Activated T-cell treated with anti-CD3 and anti-CD28 coated beads, Interleukin-2, amount 50 U/mL, for 48 hours (primary cell): ENCODE measurements around the gene COMMD1.
"Not testable (repeated sequence)": the region's sequence is repeated elsewhere in the genome, so short reads cannot be mapped to it uniquely, and the experiment has no call there.

ENCODE experiments used
- DNase-seq, 2 experiments: peaks; one replicate each; pipeline ENCODE4 v3.0.0-alpha.2; 2020

The COMMD1 gene

DNA sequence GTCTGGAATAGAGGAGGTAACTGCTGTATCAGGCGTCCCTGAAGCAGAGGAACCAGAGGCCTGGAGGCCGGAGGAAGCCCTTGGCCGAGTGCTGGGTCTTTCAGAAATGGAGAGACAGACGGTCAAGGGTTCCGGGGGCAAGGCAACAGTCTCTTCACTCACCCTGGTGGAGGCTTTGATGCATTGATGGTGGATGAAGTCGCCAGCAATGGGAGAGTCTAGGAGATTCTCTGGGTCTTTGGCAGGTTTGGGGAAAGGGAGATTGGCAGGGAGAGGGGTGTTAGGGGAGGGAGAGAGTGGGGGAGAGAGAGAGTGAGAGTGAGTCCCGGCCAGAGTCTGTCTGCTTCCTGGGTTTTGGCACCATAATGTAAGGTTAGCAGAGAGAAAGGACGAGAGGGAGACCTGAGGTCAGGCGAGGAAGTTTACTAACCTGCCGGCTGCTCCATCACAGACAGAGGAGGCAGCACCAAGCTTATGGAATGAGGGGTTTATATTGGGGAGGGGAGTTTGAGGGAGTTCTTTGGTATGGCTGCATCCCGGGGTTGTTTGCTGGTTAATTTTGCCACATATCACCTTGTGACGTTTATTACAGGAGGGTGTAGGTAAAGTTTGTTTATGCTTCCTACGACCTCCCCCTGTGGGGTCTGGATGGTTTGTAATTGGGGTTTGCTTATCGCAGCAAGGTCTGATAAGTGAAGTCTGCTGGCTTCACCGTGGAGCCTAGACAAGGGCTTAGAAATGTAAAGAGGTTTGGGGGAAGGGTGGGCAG lies 19.6 kb downstream of the COMMD1 start:
- no peak for DNase-seq

DNA sequence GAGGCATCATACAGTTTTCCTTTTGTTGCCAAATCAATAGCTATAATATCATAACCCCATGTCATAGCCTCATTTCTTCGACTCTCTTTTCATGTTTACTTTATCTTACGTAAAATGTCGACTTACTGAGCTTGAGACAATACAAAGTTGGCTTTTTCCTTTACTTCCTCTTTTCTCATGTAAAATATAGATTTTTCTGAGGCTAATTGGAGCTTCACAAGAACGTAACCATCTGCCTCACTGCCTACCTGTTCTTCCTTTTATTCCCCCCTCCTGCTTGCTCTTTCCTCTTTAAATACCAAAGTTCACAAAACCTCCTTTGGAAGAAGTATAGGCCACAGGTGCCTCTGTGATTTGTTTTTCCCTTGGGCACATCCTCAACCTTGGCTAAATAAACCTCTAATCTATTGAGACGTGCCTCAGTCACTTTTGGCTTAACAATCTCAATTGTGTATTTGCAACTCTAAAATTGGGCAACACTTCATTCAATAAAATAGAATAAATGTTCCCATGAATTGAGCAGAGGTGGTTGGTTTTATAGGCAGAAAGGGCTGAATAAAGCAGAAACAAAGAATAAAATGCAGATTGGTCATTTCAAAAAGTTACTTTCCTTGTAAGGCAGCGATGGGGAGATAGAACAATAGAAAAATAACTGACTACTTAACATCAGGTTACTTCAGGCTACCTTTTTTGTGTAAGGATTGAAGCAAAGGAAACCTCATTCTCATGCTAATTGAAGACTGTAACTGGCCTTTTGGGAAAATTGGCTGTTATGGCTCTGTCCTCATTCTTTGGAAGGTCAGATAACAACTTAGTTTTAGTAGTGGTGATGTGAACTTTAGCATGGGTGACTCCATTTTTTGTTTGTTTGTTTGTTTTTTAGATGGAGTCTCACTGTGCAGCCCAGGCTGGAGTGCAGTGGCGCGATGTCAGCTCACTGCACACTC lies 21.3 kb downstream of the COMMD1 start:
- DNase-seq: no peak

DNA sequence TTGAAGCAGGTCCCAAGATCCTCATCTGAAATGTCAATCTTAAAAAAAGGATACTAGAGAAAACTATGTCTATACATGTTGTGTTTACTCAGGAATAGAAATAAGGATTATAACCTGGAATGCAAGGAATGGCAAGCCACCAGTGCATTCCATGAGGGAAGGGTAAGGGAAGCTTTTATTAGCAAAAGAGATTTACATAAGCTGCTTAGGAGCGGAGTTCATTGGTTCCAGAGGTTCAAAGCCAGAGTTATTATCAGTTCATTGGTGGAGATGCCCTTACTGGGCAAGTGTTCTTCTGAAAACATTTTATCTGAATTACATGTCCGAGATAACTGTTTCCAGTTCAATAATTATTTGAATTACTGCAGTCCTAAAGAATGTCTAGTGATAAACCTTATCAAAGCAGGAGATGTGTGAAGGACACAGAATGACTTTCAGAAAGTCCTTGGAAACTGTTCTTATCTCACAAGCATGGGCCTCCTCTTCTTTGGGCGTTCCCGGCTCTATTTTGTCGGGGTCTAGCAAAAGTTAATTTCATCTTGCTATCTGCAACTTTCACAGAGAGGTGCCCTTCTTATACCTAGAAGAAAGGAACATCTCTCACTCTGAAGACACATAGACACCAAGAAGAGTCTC lies 23.5 kb downstream of the COMMD1 start:
- no peak for DNase-seq

DNA sequence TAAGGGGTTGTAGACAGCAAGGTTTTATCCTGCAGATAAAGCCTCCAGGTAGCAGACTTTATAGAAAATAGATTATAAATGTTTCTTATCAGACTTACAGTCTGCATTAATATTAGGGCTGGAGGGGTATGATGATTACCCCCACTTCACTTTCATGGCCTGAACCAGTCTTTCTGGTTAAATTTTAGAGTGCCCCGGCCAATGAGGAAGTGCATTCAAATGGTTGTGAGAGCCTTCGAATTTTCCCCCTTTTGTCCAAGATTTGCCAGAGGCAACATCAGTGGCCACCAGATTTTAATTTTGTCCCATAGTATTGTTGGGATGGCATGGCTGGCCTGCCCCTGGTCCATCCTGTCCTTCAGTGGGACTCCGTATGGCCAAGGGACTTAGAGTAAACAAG lies 31.6 kb downstream of the COMMD1 start:
- DNase-seq: no peak

DNA sequence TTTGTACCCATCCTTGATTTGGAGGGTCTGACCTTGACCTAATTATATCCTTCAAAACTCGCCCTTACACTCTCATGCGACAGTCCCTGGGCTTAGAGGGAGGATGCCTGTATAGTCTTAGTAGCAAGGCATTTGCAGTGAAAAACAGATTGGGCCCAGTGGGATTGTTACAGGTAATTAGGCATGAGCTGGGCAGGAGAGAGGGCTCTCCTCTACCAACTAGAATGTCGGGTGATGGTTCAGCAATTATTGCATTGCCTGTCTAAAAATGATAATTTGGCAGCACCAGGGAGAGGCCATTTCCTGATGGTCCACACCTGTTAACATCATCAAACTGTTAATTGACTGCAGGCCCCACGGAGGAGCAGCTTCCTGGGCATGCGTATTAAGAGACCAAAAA lies 32.4 kb downstream of the COMMD1 start:
- no peak for DNase-seq

DNA sequence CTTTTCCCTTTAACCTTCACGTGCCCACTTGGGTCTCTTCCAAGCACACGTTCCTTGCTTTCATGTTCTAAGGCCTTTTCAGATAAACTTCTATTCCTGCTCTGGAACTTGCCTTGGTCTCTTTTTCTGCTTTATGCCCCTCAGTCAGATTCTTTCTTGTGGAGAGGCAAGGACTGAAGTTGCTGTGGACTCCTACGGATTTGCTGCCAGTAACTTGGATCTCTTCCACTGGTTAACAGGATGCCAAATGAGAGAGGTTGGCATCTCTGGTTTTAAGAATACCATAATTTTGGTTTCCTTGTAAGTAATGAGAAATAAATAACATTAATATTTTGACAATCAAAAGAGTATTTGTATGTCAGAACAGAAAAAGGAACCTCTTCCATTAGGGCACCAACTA lies 33.0 kb downstream of the COMMD1 start:
- DNase-seq: no peak

DNA sequence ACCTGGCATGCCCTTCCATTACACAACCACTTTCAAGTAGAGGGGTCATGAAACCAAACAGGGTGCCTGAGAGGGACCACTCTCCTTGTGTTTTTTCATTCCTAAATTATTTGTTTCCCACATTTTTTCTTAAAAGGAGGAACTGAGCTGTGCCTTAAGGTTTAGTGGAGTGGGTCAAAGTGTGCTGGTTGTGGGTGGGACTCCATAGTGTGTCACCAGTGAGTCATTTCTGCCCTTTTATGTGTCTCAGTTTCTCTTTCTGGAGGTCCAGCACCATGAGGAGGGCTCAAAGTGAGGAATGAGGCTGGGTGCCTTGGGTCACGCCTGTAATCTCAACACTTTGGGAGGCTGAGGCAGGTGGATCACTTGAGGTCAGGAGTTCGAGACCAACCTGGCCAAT lies 37.8 kb downstream of the COMMD1 start:
- peak; percentile 20 for DNase-seq

DNA sequence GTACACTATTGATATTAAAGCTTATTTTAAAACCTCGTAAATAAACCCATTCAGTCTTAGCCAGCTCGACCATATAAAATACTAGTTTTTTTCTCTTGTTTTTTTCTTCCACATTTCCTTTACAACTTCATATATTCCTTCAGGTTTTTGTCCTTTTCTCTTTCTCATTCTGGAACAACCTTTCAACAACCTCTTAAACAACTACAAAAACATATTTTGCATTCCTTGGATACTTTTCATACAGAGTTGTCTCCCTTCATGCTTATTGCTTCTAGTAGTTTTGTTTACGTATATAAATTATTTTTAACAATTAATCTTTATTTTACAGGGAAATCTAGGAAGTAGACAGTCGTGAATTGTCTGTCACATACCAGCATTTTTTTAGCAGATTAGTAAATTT lies 41.2 kb downstream of the COMMD1 start:
- DNase-seq: no peak

DNA sequence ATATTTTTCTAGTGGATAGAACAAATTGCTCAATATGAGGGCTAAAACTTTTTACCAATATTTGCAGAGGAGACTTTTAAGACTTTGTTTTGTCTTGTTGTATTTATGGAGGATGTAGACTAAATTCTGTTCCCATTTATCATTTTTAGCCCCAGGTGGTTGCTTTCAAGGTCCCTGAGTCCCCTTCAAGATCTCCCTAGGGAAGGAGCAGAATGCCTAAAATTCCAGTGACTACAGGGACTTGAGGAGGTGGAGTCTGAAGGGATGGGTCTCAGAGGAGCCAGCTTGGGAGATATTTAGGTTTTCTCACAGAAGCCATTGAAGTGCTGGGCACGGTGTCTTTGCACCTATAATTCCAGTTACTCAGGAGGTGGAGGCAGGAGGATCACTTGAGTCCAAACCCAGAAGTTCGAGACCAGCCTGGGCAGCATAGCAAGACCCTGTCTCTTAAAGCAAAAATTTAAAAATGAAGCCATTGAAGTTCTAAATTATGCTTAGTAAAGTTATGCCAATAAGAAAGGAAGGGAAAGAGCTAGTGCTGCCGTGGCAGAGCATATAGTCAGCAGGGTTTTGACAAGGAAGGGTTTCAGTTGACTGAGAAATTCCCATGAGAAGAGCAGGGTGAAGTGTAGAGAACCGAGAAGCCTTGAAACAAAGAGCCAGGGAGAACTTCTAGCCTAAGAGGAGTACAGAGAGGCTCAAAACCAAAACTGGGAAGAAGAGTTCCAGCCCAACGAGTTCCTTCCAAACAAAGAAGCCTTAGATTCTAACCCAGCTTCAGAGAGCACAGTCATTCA lies 43.4 kb downstream of the COMMD1 start:
- DNase-seq: no peak

DNA sequence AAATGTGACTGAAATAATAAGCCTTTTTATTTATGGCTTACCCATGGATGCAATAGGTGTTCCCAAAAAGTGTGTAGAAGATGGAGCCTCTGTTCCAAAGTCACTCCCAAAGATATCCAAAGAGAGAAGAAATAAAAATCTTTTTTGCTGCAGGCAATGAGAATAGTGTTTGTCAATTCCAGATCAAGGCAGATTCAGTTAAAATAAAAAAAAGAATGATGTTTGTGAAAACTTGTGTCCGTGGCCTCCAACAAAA lies 43.9 kb downstream of the COMMD1 start:
- no peak for DNase-seq

DNA sequence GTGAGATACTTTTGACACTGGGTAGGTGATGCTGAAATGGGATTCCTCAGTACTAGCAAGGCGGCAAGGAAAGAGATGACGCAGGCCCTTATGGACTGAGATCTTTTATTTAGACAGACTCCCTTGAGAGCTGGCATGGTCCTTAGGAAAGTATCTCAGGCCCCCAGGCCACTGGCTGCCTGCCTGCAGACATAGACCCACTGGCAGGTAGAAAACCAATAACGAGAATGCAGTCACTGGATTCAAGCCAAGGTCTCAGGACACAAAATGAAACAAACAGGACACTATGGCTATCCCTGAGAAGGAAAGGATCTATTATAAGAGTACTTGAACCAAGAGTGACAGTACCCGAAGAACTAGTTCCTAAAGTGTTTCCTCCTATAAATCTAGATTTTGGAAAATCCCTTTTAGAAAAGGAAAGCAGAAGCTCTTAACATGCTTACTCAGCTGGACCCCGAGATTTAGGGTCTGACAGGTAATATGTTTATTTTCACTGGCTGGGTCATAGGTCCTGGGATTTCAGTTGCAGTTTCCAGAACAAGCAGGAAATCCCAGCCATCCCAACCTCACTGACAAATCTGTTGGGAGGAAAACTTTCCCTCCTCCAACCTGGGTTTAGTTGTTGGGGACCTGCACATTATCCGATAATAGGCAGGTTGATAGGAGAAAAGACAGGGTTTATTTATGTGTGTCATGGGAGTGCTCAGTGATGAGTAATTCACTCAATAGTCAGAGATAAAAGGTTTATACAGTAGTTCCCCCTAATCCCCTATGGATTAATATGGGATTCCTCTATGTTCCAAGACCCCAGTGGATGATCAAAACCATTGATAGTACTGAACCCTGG lies 44.5 kb downstream of the COMMD1 start:
- DNase-seq: no peak

DNA sequence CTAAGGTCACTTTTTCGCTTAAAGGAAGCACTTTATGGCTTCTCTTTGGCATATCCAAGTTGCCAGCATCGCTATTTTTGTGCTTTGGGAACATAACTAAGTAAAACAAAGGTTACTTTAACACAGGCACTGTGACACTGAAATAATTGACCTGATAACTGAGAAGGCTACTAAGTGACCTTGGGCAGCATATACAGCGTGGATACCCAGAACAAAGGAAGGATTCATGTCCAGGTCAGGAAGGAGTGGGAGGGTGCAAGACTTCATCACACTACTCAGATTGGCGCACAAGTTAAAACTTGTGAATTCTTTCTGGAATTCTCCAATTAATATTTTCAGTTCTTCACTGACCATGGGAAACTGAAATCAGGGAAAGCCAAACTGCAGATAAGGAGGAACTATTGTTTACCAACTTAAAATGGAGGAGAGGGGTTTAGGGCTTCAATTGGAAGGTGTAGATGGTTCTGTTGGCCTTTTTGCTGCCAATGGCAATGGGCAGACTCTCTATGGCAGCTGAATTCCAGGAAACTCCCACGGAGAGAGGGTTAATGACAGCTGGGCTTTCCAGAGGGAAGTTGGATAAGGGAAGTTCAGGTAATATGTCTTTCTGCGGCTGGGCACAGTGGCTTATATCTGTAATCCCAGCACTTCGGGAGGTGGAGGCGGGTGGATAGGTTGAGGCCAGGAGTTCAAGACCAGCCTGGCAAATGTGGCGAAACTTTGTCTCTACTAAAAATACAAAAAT lies 45.3 kb downstream of the COMMD1 start:
- no peak for DNase-seq

DNA sequence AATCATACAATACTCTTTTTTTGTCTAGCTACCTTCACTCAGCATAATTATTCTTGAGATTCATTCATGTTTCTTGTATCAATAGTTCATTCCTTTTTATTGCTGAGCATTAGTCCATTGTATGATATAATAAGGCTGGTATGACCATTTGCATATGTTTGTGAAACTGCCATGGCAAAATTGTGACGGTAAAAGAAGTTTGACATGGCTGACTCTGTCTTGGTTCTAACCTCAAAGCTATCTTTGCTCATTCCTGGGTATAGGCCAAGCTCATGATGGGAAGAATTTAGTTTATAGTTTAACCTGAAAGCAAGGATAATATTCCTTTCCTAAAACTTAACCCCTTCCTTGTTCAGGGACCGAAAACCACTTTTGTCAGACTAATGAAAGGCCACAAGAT lies 46.4 kb downstream of the COMMD1 start:
- DNase-seq: no peak

DNA sequence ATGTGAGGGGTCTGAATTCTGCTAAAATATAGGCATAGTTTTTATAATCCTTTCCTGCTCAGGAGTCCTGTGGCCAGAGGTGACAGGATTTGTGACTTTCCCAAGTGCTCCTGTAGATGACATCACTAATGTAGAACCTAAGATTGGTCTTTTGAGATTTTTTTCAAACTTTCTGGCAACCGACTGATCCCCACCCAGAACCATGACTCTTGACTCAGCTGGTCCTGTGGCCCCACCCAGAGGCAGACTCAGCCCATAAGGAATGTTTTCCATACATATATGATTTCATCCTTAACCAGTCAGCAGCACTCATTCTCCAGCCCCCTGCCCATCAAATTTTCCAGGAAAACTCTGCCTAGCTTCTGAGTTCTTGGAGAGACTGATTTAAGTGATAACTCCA lies 46.8 kb downstream of the COMMD1 start:
- no peak for DNase-seq

DNA sequence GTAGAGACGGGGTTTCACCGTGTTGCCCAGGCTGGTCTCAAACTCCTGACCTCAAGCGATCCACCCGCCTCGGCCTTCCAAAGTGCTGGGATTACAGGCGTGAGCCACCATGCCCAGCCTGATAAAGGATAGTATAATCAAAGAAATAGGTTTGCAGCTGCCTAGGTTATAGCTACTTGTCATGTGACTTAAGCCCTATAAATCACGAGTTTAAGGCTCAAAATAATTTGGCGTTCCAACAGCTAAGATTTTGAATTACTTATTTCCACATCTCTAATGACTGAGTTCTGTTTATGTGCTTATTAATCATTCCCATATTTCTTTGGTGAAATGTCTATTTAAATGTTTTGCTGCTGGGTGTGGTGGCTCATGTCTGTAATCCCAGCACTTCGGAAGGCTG lies 49.4 kb downstream of the COMMD1 start:
- DNase-seq: not testable (repeated sequence)

DNA sequence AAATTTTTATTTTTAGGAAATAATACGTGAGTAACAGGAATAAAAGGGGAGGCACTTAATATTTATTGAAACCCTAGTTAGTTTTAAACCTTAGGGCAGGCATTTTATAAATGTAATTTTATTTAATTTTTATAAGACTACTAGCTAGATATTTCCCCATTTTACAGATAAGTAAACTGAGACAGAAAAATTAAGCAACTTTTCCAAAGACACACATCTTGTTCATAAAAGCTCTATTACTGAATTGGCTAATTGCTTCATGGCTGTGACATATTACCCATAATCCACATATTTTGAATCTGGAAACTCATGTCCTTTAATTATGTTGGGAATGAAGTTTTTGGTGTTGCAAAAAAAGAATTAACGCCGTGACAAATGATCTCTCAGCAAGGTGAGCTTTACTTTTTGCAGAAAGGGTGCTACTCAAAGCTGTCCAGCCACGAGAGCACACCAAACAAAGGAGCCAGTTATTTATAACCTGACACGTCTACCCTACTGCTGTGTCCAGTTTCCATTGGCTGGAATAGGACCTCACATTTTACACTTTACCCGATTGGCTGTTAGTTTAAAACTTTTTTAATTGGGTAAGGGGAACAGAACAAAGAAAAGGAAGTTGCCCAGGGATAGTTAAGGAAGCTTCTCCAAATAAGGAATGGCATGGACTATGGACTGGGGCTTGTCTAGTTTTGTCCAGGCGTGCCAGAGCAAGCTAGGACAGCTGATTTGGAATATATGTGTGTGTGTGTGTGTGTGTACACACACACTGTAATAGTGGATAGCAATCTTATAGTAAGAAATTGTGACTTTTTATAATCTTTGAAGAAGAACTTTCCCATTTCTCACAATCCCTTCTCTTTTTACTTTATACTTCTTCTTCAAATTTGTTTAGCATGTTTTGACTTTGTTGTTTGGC lies 54.2 kb downstream of the COMMD1 start:
- no peak for DNase-seq

DNA sequence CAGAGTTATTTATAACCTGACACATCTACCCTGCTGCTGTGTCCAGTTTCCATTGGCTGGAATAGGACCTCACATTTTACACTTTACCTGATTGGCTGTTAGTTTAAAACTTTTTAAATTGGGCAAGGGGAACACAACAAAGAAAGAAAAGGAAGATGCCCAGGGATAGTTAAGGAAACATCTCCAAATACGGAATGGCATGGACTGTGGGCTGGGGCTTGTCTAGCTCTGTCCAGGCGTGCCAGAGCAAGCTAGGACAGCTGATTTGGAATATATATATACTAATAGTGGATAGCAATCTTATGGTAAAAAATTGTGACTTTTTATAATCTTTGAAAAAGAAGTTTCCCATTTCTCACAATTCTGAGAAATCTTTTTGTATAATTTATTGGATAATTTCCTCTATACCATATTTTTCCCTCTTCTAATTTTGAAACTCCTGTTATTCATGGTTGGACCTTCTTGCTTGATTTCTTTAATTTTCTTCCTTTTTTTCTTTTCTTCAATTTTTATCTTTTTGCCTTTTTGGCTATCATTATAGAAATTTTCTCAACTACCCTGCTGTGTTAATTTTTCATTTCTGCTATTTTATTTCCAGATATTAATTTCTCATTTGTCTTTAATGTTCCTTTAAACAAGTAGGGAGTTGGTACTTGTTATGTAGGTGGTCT lies 55.9 kb downstream of the COMMD1 start:
- DNase-seq: no peak

DNA sequence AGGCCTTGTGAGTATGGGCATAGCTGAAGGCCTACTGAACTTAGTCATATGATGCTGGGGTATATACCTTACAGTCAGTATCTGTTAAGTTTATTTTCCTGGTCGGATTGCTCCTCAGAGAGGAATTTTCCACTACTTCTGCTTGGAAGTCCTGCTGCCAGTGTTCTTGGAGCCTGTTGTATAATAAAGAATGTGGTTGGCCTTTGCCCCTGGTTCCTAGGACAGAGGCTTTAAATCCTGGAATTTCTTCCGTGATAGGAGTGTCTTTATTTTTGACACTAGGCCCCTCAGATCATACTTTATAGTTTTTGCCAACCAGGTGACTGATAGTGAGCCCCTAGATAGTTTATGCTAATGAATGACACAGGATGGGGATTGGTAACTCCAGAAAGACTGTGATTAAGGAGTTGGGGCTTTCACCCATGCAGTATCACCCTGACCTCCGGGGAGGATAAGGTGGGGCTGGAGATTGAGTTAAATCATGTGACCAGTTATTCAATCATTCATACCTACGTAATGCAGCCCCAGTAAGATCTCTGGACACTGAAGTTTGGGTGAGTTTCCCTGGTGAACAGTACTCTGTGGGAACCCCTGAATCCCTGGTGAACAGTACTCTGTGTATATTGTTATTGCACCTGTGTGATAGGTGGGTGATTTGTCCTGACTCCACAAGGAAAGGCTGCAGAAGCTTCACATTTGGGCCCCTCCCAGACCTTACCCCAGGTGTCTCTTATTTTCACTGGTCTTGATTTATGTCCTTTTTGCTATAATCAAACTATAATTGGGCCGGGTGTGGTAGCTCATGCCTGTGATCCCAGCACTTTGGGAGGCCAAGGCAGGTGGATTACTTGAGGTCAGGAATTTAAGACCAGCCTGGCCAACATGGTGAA lies 56.9 kb downstream of the COMMD1 start:
- no peak for DNase-seq
